GM19468 (cell line): Measurements from ENCODE around the gene HOXA4.

ENCODE experiments used
- ATAC-seq: cut with Tn5 transposase; IDR thresholded peaks from one replicate; pipeline ENCODE4 v1.9.1; 2021; ENCODE audit warnings: mild to moderate bottlenecking, moderate library complexity, moderate number of reproducible peaks; ENCODE audit not compliant: unreplicated experiment; ENCODE audit errors: extremely low read depth

HOXA4 gene

DNA sequence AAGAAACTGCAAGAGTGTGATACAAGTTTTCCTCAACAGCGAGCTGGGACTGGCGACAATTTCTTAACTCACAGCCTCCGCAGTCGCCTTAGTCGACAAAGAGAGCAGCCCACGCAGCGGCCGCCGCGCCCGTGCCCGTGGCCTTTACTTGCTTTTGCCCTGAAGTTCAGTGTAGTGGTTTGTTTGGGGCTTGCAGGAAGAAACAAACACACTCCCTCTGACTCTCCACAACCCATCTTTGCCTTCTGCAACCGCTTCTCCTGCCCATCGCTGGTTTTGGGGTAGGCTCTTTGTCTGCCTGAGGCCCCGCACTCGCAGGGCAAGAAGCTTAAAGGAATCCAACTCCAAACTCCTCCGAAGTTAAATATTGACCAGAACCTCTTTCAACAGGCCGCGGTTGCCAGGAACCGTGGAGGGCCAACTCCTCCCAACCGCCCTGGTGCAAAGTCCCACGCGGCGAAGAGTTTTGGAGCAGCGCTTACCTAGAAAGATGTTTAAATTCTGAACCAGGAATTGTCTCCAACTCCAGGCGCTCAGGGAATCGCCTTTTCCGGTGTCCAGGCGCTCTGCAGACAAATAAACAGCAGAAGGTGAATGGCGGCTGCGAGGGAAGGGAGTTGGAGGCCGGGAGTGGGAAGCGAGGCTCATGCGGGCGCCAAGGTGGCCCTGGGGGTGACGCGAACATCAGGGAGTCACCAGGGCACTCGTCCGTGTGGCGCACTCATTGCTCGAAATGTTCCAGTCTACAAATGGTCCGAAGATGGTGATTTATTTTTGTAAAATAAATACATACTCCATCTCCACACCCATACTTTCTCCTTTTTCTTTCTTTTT lies 8.3 kb downstream of the HOXA4 start:
- ATAC-seq, result no peak

DNA sequence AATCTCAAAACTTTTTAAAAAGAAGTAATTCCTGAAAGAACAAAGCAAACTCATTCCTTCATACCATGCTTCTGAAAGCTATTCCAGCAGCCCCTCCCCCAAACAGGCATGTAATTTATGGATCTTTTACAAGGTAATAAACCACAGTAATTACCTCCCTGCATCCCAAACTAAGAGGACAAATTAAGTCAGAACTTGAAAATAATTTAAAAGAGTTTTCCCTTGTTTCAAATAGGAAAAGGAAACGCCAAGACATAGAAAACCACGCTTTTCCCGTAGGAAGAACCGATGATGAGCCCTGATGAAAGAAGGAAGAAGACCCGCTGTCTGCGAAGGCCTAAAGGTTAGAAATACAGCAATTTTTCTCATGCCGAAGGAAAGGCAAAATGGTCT lies 8.9 kb downstream of the HOXA4 start:
- ATAC-seq, result no peak

DNA sequence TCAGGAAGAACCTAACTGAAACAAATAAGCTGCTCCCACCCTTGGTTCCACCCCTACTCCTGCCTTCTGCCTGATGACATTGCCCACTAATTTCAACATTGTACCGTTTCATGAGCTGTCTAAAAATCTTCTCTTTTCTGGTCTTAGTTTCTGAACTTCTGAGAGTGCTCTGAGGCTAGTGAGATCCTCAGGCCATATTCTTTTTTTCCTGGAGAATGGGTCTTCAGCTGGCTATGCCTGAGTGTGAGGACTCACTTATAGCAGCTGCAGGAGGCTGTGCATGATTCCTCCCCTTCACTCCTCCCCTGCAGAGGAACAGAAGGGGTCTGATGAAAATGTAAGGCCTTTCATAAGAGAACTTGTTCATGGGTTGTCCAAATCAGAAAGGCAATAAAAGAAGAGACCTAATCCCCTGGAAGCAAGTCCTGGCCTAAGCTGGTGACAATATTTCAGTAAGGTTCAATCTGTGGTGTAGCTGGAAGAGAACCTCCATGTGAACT lies 11.1 kb downstream of the HOXA4 start:
- ATAC-seq, result no peak

DNA sequence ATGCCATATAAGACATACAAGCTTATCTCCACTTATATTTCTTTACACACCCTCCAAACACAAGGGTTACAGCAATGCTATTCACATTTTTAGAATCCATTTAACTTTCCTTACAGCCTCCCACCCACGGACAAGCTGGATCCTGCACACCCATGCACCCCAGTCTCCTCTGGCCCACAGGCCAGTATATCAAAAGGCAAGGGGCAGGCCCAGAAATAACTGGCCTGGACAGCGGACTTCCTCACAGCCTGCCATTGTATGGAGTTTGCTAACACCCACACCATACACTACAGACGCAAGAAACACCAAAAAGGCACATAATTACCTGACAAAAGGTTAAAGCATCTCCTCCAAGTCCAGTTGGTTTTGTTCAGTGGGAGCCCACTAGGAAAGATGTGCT lies 12.0 kb downstream of the HOXA4 start:
- ATAC-seq, result no peak

GRCh38 chr7:27117887-27118491 lies 12.6 kb downstream of the HOXA4 start:
- no peak for ATAC-seq

DNA sequence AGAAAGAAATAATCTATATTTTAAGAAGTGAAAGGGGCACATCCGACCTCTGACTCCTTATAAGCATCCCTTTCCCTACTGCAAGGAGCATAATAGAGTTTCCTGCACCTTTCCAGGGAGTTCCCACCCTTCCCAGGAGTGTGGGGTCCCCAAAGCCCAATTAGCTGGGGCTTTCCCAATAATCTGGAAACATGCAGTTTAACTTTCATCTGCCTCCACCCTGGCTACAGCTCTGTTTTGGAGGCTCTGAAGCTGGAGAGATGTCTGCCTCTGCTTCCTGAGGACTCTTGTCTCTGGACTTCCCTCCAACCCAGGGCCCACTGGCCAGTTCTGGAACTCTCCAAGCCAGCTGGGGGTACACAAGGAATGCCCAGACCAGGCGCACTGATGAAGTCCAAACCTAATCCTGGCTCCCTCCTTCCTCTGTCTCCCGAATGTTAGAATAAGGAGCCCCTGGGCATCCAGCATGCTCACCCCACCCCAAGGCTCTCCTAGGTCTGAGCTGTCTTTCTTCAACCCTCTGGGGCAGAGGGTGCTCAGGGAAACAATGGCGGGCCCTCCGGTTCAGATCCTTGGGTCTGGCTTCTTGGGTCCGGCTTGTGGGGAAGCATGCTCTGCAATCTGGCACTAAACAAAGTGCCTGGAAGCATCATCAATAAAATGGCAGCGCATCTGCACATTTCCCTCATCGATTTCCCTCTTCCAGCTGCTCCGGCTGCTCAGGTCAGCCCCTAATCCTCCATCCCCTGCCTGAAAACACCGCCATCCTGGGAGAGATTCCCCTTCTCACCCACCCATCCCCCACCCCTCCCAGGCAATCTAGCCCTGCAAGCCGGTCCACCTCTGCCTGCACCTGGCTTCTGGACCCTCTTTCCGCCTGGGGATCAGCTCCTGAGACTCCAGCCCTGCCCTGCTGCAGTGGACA lies 13.3 kb downstream of the HOXA4 start:
- ATAC-seq, result no peak

GRCh38 chr7:27116031-27116961 lies 14.3 kb downstream of the HOXA4 start:
- ATAC-seq, result no peak

GRCh38 chr7:27115221-27116026 lies 15.1 kb downstream of the HOXA4 start:
- ATAC-seq, result no peak

DNA sequence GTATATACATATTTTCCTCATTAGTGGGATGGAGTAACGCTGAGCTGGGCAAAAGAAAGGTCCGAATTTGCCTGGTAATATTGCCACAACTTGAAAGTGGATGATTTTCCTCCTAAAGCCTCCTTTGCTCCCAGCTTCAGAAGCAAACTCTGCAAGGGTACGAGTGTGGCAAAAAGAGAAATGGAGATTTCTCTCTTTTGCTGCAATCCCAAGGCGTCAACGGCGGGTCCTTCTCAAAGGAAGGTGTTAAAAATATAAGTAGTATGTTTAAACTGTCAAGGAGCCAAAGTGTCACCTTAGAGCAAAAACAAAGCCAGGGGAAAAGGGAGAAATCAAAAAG lies 15.7 kb downstream of the HOXA4 start:
- no peak for ATAC-seq

GRCh38 chr7:27113991-27114769 lies 16.4 kb downstream of the HOXA4 start:
- no peak for ATAC-seq

GRCh38 chr7:27112955-27113949 lies 17.3 kb downstream of the HOXA4 start:
- no peak for ATAC-seq

DNA sequence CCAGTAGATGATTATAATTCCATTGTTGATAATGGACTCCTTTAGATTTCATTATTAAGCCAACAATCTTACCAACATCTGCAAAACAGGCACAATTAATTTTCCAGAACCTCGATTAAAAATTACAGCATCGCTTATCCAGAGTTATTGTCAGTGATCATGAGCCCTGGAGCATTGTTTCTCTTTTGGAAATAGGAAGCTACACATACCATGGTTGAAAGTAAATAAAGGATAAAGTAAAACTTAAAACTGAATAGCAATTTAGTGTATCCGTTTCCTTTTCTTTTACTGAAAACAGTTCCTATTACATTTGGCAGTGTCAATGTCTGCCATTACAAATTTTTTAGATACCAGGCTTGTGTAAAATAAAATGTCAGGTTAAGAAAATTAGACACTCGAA lies 18.2 kb downstream of the HOXA4 start:
- no peak for ATAC-seq

DNA sequence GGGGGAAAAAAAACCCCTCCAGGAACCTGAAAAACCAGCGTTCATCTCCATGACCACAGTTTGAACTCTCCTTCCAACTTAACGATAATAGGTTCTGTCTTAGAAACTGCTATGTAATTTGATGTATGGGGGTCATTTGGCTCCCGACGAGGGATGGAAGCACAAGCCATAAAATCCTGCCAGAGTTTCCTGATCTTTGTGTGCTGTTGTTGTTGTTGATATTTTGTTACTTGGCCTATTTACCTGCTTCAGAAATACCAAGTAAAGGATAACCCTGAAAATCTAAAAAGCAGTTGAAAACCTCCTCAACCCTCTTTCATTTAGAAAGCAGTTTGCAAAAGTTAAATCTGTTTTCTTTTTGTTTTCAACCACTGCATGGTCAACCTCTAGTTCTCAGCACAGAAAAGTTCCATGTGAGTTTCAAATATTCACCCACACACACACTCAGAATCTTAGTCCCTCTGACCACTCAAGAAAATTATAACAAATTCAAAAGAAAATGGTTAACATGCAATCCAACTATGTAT lies 18.7 kb downstream of the HOXA4 start:
- no peak for ATAC-seq

DNA sequence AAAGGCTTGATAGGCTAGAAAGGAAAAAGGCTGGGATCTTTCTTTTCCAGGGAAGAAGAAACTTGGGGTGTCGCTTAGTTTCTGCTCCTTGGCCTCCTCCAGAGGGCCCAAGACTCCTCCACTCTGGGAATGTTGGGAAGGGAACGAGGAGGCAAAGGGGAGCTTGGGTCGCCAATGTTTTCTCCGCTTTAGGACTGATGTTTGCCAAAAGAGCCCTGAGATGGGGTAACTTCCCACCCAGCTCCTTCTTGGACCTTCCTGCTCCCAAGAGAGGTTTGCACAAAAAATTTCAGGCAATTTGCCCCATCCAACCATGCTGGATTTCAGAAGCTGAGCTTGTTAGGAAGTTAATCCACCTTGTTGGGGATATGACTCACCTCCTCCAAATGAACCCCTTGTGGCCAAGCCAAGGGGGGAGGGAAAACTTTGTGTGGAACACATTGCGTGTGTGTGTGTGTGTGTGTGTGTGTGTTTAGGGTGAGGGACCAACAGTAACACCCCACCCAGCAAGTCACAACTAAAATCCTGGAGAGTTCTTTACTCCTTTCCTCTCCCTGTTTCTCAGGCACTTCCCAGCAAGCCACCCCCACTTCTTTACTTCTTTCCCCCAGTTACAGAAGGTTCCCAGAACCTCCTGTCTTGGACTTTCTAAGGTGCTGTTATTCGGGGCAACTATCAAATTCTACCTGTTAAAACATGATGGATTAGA lies 19.4 kb downstream of the HOXA4 start:
- ATAC-seq, result no peak

DNA sequence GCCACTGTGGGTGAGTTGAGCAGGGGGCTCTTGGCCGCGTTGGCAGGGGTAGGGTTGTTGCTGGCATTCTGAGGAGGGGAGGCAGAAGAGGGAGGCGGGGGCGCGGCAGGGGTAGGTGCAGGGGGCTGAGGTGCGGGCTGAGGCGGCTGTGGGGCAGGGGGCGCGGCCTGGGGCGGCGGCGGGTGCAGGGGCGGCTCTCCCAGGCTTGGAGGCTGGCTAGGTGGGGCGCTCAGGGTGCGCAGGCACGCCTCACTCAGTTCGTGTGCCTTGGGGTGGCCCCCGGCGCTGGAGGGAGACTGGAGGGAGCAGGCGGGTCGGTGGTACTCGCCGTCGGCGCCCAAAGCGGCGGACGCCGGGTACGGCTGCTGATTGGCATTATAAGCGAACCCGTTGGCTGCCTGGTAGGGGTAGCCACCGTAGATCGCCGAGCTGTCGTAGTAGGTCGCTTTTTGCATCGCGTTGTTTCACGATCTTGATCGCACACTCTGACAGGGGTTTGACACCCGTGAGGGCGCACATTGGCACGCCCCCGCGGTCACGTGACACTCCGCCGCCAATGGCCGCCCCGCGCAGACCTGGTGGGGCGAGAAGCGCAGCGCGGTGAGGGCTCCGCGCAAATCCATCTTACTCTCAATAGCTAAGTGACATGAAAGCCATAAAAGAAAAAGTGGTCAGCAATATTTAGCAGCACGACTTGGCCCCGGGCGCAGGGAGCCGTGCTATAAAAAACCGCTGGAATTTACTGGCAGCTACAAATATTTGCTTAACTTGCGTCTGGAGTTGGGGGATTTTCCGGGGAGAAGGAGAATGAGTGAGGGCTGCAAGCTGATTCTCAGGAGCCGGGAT lies 20.1 kb downstream of the HOXA4 start:
- ATAC-seq, result no peak
